Hippocampal formation (tissue), 2 donors: ENCODE measurements around the gene RABGAP1.
A peak's percentile ranks its signal among the peaks of the same experiment; 100 is the strongest.

ENCODE experiments used
- DNase-seq, 2 donors: peaks; one replicate each; lab custom pipeline; 2025; lab: John Stamatoyannopoulos, UW

The RABGAP1 gene

DNA sequence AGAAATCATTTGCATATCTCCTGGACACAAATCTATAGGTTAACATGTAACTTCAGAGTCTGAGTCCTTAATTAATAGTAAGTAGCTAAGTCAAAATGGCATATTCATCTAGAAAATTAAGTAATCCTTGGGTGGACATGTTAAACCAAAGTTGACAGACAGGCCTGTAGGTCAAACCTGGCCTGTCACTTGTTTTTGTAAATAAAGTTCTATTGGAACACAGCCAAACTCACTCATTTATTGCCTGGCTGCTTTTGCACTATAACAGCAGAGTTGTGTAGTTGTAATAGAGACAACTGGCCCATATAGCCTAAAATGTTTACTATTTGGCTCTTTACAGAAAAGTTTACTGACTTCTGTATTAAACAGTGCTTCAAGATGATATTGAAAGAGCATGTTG lies 68.1 kb downstream of the RABGAP1 start:
- no peak for DNase-seq

DNA sequence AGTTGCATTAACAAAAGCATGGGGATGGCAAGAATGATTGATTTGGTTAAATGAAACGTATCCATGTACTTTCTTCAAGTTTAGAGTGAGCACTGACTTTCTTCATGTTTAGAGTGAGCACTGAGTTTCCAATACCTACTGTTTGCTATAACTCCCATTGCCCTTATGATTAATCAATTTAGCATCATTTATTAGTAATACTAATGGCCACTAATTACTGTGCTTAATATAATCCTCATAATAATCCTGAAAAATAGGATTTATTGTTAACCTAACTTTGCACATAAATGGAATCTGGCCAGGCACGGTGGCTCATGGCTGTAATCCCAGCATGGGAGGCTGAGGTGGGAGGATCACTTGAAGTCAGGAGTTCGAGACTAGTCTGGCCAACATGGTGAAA lies 70.6 kb downstream of the RABGAP1 start:
- DNase-seq = no peak

GRCh38 chr9:123011878-123012528 lies 71.2 kb downstream of the RABGAP1 start:
- DNase-seq = no peak

- no peak for DNase-seq
These were observed 75.8 kb downstream of the RABGAP1 start for GRCh38 chr9:123016631-123017030.

- no peak for DNase-seq
These were observed 80.0 kb downstream of the RABGAP1 start for GRCh38 chr9:123020796-123021195.

DNA sequence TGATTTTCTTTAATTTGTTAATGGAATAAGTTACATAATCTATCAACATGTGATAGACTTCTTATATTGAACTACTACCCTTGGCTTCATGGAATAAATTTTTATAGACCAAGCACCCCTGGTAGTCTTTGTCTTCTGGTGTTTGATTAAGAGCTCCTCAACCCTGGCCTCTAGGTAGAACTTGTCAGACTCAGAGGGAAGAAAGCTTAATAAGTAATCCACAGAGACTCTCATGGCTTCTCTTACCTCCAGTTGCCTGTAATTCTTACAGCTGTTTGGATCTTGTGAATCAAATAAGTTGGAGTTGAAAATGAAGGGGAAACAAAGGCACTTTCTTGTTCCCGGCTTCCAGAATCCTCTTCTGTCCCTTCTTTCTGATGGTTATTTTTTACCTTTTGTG lies 85.6 kb downstream of the RABGAP1 start:
- no peak for DNase-seq

DNA sequence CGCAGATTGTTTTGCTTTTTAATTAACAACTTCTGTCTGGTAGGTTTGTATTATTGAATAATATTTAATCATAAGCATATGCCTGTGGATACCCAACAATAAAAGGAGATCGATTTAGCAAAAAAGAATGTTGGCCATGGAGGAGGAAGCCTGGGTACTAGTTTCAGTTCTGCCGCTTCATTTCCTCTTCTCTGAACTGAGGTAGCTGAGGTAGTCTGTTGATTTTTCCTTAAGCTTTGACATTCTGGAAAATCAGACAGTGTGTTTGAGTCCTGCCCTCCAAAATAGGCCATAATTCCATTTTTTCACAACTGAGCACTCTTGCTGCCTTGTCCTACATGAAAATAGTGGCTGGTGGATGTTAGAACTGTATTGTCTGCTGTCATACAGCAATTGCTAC lies 86.7 kb downstream of the RABGAP1 start:
- DNase-seq = no peak

DNA sequence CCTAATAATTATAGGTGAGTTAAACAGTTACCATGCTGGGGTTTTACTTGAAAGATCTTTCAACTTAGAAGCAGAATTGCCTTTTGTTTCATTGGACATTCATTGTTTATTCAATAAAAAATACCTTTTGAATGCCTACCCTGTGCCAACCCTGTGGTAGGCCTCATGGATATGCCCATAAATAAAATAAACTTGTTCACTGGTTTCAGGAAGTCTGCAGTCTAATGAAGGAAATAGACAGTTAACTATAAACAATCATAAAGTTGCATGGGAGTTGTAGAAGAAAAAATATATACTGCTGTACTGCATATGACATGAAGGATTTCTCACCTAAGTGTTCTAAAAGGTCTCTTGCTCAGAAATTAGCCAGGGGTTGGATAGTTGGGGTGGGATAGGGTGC lies 87.3 kb downstream of the RABGAP1 start:
- no peak for DNase-seq

- no peak for DNase-seq
These were observed 88.2 kb downstream of the RABGAP1 start for GRCh38 chr9:123028973-123029372.

DNA sequence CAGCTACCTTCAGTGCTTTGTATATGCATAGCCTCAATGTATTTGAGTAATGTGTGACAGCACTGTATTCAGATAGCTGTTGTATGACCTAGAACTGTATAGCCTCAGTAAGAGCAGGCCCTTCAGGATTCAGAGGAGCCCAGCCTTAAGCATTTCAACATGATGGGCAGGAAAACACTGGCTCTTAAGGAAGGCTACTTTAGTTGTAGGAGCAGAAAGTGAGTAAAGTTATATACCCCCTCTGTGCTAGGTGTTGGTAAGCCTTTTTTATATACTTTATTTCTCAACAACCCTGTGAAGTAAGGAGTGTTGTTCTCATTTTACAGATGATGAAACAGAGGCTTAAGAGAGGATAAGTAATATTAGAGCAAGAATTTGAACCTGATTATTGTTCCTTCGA lies 91.1 kb downstream of the RABGAP1 start:
- DNase-seq = no peak

- peak; percentile 18 to 38 for DNase-seq
These were observed 92.5 kb downstream of the RABGAP1 start, which contains the start of gene GPR21 for GRCh38 chr9:123033352-123033751. TSS of gene GPR21 (plus strand) at chr9:123033667. CDS start at chr9:123034567, 900 bp downstream.

DNA sequence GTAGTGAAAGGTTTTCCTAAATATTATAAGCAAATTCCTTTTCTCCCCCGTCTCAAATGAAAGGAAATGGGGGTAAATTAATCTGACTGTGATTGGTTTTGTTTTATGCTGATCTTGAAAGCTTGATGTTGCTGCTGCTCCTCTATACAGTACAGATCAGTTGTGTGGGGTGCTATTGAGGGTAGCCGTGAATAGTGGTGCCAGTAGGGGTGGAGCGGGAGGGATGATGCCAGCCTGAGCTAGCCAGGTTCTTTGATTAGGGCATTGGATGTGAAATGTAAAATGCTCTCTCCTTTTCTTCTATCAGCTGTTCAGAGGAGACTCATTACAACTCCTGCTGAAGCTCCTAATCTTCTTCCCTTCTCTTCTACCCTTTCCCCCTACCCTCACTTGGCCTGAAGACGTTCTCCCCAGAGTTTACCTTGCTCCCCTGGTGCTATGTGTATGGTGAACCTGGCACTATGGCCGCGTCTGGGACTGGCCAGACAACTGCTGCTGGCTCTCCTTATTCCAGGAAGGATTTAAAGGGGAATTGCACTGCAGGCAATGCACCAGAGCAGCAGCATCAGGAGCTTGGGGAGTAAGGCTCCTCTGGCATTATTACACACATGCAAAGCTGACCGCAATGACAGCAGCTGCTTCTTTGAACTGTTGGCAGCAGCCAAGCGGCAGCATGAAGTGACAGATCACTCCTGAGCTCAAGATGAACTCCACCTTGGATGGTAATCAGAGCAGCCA lies 93.2 kb downstream of the RABGAP1 start:
- DNase-seq = peak in 1 of 2 donors; percentile 30

DNA sequence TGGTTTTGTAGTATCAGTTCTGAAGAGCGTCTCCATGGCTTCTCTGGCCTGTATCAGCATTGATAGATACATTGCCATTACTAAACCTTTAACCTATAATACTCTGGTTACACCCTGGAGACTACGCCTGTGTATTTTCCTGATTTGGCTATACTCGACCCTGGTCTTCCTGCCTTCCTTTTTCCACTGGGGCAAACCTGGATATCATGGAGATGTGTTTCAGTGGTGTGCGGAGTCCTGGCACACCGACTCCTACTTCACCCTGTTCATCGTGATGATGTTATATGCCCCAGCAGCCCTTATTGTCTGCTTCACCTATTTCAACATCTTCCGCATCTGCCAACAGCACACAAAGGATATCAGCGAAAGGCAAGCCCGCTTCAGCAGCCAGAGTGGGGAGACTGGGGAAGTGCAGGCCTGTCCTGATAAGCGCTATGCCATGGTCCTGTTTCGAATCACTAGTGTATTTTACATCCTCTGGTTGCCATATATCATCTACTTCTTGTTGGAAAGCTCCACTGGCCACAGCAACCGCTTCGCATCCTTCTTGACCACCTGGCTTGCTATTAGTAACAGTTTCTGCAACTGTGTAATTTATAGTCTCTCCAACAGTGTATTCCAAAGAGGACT lies 94.2 kb downstream of the RABGAP1 start:
- DNase-seq = no peak

- DNase-seq = no peak
These were observed 95.0 kb downstream of the RABGAP1 start for GRCh38 chr9:123035791-123036190.

GRCh38 chr9:123036893-123037545 lies 96.2 kb downstream of the RABGAP1 start:
- DNase-seq = no peak

GRCh38 chr9:123039617-123040219 lies 98.9 kb downstream of the RABGAP1 start:
- no peak for DNase-seq

- DNase-seq = no peak
These were observed 100.0 kb downstream of the RABGAP1 start for GRCh38 chr9:123040801-123041200.

GRCh38 chr9:123041489-123041888 lies 100.7 kb downstream of the RABGAP1 start:
- DNase-seq = no peak

GRCh38 chr9:123043081-123043939 lies 102.5 kb downstream of the RABGAP1 start:
- no peak for DNase-seq

GRCh38 chr9:123044586-123044985 lies 103.8 kb downstream of the RABGAP1 start:
- no peak for DNase-seq
